Cardiac fibroblast (primary cell): ENCODE results near the gene LOXL1.

Experiments used
- DNase-seq, 2 donors: peaks; one replicate each; pipeline versions ENCODE4 v3.0.0 to v3.0.0-alpha.2; 2010; ENCODE audit warnings: low read depth in 2 of 2
- H3K4me3 ChIP-seq, 2 donors: replicated peaks in 1 of 2; 1 replicate in 1 of 2; 2 replicates in 1 of 2; pipeline ENCODE4 v1.5.1; 2011; ENCODE audit warnings: low read depth in 2 of 2, low read length in 2 of 2, mild to moderate bottlenecking in 2 of 2, moderate library complexity in 1 of 2
- CTCF ChIP-seq: IDR thresholded peaks from one replicate; pipeline ENCODE4 v1.5.1; 2011; ENCODE audit warnings: low read depth, mild to moderate bottlenecking, low read length, inconsistent platforms

Gene LOXL1

GRCh38 chr15:73993211-73993994 is 67.1 kb downstream of the LOXL1 start:
- no peak for DNase-seq
- peak overlapping the region in 1 of 2 donors; percentile 97 for H3K4me3 ChIP-seq
- no peak for TF ChIP-seq CTCF

GRCh38 chr15:73994413-73994883 is 68.2 kb downstream of the LOXL1 start, which contains the start of gene PML:
TSS of gene PML (plus strand) at chr15:73994716. CDS start at chr15:73994813, 97 bp downstream.
- DNase-seq: peak; percentile 95 to 96
- H3K4me3 ChIP-seq: peak within 1 kb of the TSS; percentile 90 to 97
- TF ChIP-seq CTCF: no peak

GRCh38 chr15:73994912-73995622 is 68.8 kb downstream of the LOXL1 start:
- no peak for TF ChIP-seq CTCF
- no peak for DNase-seq
- H3K4me3 ChIP-seq: peak overlapping the region; percentile 90 to 97

- DNase-seq: no peak
- TF ChIP-seq CTCF: no peak
- peak overlapping the region; percentile 90 to 97 for H3K4me3 ChIP-seq
Measured at GRCh38 chr15:73996267-73996666, 70.0 kb downstream of the LOXL1 start.

- peak overlapping the region; percentile 90 to 97 for H3K4me3 ChIP-seq
- no peak for TF ChIP-seq CTCF
- peak; percentile 69 to 73 for DNase-seq
Measured at GRCh38 chr15:73996939-73997338, 70.7 kb downstream of the LOXL1 start.

- DNase-seq: no peak
- TF ChIP-seq CTCF: no peak
- peak overlapping the region in 1 of 2 donors; percentile 97 for H3K4me3 ChIP-seq
Measured at GRCh38 chr15:73997986-73998385, 71.7 kb downstream of the LOXL1 start.
